Measurements from ENCODE around the gene ARHGAP31. TPM values are rescaled to one million over a fixed set of nuclear protein-coding genes. Genes with fewer than 3 reads are reported as not detected.
"Not testable (repeated sequence)": the region's sequence is repeated elsewhere in the genome, so short reads cannot be mapped to it uniquely, and the experiment has no call there.

The ARHGAP31 gene
- total RNA-seq, 1 donor from 2014 or later = 22.6 TPM

DNA sequence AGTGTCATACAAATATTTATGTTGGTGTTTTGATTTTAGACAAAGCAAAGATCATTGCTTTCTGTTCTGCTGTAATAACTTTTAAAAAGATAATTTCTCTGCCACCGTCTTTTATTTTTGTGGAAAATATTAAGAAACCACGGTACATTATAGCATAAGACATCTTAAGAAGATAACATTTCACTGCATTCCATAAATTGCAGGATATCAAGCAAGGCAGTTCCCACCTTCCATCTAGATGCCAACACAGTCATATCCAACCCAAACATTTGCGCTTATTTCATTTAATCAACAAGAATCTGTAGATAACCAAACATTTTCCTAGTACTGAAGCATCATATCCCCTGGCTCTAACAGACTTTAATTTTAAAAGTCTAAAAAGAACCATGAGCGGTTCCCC is 25.1 kb downstream of the ARHGAP31 start:
- no peak for DNase-seq (ENCODE audit: low spot score)

DNA sequence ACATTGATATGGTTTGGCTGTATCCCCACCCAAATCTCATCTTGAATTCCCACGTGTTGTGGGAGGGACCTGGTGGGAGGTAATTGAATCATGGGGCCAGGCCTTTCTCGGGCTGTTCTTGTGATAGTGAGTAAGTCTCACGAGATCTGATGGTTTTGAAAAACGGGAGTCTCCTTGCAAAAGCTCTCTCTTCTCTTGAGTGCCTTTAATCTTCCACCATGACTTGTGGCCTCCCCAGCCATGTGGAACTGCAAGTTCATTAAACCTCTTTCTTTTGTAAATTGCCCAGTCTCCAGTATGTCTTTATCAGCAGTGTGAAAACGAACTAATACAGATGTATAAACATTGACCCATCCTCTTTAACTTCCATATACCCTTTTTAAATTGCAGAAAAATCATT is 26.6 kb downstream of the ARHGAP31 start:
- DNase-seq (ENCODE audit: low spot score) = not testable (repeated sequence)

DNA sequence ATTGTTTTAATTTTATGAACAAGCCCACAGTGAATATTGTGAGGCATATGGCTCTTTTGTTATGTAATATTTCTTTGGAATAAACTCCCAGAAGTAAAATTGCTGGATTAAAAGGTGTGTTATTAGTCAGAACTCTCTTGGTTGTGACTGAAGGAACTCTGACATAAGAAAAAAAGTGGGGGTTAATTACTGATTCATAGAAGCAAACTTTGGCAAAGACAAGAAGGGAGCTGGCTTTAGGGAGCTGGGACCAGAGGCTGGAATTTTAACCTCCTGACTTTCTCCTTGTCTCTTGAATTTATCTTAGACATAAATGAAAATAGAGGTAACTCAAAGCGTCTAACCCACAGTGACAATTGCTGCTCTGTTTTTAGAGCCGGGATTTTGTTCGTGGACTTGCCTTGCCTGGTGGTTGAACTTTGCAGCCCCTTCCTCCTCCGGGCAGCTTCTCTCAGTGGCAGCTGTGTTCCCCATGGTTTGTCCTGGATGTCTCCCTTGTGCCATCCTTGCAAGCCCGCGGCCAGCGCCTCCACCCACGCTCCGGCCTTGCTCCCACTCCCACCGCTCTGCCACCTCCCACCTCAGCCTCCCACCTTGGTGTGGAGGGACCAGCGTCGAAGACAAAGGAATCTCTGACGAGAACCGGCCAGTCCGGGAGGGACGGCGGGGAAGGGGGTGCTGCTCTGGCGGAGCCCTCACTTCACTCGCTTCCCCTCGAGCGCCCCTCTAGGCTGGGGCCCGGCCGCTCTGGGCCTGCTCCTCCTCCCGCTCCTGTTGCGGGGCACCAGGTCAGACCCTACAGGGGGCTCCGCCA is 28.0 kb downstream of the ARHGAP31 start:
- DNase-seq (ENCODE audit: low spot score) = no peak

DNA sequence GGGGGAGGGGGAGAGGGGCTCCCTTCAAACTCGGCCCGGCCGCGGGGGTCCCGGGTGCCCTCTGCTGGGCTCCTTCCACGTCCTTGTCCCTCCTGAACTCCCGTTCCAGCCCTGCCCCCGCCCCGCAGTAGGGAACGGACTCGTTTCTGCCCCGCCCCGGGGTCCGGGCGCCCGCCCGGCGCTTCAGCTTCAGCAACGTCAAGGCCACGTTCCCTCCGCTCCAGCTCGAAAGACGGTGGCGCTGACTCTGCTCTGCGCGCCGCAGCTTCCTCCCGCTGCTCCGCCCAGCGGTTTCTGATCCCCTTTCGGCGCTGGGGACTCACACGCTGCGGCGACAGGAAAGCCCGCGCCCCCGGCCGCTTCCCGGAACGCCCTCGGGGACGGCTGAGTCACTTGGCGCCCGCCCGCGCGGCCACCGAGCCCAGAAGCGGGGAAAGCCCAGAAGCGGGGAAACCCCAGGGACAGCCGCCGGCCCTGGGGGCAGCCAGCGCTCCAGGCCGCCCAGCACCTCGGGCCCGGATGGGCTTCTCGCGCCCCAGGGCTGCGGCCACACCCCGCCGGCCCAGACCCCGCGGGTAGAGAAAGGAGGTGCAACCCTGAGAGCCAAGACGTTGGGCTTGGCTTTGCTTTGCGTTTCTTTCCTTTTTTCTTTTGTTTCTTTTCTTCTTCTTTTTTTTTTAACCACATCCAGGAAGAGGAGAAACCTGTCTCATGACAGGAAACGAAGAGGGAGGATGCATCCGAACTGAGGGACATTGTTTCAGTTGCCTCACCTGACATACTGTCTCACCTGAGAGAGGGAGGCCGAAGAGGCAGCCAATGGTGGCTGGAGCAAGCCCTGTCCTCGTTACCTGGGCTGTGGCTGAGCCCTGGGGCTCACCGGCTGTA is 28.9 kb downstream of the ARHGAP31 start:
- peak; percentile 81 for DNase-seq (ENCODE audit: low spot score)

DNA sequence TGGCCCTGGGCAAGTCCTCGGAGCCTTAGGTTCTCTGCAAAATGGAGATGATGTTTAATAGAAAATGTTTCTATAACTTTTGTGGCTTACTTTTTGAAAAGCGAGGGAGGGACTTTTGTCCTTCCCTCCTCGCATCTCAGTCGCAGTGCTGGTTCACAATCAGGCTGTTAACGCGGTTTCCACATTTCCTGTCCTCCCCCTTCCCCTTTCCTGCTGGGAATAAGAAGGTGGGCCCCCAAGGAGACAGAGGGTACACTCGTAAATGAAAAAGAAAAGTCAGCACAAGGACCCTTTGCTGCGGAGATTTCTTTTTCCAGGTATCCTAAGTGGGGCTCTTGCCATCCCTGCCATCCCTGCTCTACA is 29.5 kb downstream of the ARHGAP31 start:
- no peak for DNase-seq (ENCODE audit: low spot score)

DNA sequence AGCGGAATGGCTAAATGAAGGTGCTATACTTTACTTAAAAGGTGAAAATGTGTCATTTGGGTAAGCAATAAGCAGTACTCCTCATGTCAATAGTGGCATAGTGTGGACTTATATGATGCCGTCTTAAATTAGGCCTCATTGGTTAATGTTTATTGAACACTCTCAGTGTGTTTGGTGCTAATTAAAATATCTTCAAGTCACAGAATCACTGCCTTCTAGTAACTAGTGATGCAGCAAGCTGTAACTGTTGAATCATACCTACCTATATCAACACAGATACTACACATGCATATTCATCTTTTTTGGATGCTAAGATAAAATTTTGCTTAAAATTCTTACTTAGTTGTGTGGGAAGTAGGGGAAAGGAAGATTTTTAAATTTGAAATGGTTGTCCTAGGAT is 30.7 kb downstream of the ARHGAP31 start:
- no peak for DNase-seq (ENCODE audit: low spot score)

DNA sequence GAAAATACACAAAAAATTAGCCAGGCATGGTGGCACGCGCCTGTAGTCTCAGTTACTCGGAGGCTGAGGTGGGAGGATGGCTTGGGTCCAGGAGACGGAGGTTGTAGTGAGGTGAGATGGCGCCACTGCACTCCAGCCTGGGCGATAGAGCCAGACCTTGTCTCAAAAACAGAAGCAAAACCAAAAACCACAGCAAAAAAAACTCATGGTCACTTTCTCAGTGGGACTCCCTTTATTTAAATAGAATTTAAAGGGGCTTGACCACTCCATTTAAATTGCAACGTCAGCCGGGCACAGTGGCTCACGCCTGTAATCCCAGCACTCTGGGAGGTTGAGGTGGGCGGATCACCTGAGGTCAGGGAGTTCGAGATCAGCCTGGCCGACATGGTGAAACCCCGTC is 32.8 kb downstream of the ARHGAP31 start:
- DNase-seq (ENCODE audit: low spot score) = no peak

DNA sequence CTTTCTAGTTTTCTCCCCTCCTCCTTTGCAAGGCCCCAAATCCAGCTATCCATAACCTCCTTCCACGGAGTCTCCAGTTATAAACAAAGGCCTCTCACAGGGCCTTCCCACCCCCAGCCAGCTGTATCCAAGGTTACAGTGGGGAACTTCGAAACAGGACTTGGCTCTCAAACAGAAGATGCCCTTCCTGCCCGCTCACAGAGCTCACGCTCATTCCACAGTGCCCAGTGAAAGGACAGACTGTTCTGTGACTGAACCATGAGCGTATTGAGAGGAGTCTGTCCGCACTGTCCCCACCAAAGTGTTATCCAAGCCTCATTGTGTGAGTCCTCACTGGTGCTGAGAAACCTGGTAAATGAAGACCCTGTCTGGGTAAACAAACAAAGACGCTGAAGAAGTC is 35.4 kb downstream of the ARHGAP31 start:
- DNase-seq (ENCODE audit: low spot score) = no peak

DNA sequence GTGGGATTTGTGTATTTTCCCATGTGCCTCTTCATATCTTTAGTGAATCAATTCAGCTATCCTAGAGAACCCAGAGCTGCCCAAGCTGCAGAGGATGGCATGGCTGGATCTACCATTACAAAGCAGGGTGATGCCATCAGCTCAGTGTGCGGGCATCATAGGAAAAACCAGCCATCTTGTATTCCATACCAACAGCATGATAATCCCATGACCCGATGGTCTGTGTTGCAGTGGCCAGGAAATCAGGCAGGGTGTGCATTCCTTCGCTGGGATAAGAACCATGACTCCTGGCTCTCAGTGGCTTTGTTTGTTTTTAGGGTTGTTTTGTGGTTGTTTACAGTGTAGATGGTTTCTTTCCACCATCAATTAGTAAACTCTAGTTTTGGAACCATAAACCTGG is 36.0 kb downstream of the ARHGAP31 start:
- DNase-seq (ENCODE audit: low spot score) = no peak

DNA sequence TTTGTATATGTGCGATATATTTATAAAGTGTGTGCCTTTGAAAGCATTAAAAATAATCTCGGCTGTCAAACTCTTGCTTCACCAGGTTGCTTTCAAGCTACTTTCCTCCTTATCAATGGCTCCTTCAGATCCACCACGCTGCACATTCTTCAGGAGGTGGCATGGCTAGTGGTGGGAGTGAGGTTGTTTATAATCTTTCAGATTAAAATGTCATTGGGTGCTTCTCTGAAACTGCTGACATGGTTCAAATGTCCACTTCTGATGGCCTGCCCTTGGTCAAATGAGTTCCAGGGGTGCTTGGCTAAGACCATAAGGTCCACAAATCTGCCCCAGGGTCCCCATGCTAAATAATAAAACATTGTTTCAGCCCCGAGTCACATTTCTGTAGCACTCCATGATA is 36.7 kb downstream of the ARHGAP31 start:
- DNase-seq (ENCODE audit: low spot score) = no peak

DNA sequence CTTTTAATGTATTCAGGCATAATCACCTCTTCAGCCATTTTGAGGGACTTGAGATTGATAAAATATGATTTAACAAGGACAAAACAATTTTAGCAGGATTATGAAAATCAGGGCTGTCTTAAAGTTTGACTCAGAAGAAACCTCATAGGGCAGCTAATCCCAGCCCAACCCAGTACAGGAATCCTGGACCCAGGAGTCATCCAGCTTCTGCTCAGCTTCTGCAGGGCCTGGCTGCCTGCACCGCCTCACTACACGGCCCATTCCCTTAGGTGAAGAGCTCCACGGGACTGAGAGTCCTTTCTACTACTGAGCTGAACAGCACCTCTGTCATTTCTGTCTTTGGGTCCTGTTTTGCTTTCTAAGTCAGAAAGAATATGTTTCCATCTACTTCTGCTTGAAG is 37.5 kb downstream of the ARHGAP31 start:
- DNase-seq (ENCODE audit: low spot score) = no peak

DNA sequence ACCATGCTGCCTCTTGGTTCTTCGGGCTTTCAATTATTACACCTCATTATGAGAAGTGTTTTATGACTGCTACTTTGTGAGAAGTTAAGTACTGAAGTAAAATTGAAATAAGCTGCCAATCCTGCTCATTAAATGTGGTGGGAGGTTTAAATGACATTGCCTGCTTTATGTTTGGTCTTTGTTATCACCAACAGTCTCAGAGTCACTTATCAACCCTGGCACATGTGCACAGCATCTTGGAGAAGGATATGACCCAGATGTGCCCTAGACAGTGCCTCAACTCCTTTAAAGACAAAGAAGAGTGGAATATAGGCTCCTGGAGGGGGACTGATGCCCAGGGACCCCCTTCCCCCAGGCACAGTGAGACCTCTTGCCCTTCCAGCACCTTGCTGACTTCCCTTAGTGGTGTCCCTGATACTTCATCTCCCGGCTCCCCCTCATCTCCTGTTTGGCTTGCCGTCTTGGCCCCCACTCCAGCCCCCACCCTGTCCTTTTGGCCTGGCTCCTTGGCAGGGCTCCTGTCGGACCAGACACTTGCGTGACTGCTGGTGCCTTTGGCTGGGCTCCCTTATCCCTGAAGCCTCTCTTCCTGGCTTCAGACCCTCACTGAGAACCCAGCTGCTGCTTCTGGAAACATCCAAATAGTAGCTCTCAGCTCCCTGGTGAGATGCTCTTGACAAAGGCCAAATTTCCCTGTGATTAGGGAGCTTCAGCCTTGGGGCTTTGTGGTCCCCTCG is 39.8 kb downstream of the ARHGAP31 start:
- DNase-seq (ENCODE audit: low spot score) = no peak

DNA sequence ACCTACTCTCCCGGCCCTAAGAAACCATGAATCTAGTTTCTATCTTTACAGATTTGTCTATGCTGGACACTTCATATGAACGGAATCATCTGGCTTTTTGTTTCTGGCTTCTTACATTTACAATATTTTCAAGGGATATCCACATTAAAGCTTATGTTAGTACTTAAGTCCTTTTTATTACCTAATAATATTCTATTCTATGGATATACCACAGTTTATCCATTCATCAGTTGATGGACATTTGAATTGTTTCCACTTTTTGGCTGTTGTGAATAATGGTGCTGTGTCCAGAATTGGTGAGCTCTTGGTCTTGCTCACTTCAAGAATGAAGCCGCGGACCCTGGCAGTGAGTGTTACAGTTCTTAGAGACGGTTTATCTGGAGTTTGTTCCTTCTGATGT is 42.6 kb downstream of the ARHGAP31 start:
- no peak for DNase-seq (ENCODE audit: low spot score)

DNA sequence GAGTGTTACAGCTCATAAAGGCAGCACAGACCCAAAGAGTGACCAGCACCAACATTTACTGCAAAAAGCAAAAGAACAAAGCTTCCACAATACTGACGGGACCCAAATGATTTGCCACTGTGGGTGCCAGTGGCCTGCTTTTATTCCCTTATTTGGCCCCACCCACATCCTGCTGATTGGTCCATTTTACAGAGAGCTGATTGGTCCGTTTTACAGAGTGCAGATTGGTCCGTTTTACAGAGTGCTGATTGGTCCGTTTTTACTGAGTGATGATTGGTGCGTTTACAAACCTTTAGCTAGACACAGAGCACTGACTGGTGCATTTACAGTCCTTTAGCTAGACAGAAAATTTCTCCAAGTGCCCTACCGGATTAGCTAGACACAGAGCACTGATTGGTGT is 43.2 kb downstream of the ARHGAP31 start:
- DNase-seq (ENCODE audit: low spot score) = not testable (repeated sequence)

DNA sequence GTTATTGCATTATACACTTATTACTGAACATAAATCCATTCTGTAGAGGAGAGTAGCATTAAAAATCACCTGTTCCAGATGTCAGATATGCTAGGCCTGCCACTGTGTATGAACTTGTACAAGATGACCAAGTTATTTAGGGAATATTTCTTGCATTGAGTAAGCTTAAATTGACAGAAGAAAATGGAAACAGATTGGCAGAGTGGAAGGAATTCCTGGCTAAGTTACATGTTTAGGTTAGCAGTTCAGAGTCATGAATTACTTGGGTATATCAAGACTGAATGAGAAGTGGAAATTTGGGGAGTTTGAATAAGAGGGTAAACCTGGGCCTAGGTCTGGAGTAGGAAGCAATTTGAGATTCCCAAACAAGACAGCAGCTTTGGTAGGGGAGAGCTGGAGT is 44.6 kb downstream of the ARHGAP31 start:
- DNase-seq (ENCODE audit: low spot score) = no peak

DNA sequence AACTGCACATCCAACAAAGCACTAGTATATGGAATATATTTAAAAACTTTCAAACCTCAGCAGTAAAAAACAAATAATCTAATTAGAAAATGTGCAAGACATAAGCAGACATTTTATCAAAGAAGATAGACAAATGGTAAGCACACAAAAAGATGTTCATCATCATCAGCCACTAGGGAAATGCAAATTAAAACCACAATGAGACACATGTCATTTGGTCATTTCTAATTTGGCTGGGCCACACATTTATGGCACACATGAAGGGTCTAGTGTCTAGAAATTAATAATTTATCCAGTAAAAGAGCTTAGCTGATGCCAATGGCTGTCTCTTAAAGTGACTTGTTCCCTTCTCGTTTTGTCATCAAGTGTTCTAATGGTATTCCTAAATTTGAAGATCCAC is 45.8 kb downstream of the ARHGAP31 start:
- DNase-seq (ENCODE audit: low spot score) = no peak

DNA sequence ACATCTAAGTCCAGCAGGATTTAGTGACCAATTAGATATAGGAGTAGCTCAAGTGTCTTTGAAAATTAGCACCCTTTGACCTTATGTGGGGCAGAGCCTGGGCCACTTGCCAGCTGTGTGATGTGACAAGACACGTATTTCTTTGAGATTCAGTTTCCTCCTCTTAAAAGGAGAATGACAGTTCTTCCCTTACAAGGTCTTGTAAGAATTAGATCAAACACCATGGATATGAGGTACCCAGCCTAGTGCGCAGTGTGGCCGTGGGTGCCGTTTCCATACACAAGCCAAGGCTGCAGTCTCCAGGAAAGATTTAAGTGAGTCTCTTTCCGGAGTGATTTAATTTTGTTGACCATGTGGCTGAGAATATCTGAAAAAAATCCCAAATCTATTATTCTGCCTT is 46.3 kb downstream of the ARHGAP31 start:
- no peak for DNase-seq (ENCODE audit: low spot score)

DNA sequence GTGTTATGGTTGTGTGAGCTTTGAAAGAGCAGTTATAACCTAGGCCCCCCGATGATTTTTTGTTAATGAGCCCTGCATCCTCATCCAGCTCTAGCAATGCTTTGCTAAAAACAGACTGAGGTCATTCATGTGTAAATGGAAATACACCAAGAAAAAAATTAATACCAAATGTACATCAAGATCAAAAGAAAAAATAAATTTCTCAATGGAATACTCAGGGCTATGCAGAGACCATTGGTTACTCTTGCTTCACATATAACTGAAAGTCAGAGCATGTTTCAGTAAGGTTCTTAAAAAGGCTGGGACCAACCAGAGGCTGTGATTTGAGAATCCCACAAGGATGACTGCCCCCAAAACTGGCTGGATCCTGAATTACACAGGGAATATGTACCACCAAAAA is 48.0 kb downstream of the ARHGAP31 start:
- DNase-seq (ENCODE audit: low spot score) = no peak

DNA sequence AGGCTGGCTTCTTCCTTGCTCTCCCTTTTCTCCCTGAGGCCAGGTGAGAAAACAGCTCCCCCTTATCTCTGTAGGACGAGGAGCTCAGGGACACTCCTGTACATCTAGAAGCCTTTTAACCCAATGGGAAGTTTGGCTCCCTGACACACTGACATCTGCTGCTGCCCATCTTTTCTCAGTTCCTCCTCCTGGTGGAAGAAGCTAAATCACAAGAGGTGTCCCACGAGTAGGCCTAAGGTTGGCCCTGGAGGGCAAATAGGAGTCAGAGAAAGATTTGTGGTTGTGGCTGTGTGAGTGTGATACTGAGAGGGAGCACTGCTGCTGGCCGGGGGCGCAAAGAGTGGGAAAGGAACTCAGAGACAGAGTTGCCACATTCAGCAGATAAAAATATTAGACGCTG is 49.5 kb downstream of the ARHGAP31 start:
- no peak for DNase-seq (ENCODE audit: low spot score)

DNA sequence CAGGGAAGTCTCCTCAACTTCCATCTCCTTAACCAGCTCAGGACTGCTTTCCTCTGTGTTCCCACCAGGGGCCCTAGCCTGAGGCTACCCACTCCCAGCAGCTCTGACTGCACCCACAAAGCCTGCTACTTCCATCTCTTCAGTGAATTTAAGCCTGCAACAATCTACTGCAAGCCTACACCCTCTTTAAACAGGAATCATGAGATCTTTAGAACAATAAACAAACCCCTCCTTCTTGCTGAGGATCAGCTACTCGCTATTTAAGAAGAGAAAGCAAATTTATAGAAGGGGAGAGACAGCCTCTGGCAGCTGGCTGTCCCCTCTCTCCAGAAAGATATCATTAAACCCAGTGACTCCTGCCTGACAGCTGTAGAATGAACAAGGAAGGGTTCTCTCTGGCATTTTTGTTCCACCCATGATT is 51.9 kb downstream of the ARHGAP31 start:
- DNase-seq (ENCODE audit: low spot score) = no peak

DNA sequence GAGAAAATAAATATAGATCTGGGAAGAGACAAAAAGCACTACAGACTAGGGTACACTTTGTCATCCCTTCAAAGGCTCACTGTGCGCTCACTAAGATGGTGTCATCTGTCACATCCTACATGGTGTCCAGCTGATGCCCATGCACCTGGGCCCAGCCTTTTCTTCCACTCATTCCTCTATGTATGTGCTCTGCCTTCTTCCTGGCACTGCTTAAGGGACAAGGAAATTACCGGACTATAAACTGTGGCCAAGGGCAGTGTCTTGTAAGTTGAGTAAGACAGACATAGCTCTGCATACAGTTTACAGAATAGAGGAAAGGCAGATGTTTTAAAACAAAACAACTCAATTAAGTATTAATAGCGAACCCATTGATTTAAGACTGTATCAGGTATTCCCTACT is 52.9 kb downstream of the ARHGAP31 start:
- DNase-seq (ENCODE audit: low spot score) = no peak

DNA sequence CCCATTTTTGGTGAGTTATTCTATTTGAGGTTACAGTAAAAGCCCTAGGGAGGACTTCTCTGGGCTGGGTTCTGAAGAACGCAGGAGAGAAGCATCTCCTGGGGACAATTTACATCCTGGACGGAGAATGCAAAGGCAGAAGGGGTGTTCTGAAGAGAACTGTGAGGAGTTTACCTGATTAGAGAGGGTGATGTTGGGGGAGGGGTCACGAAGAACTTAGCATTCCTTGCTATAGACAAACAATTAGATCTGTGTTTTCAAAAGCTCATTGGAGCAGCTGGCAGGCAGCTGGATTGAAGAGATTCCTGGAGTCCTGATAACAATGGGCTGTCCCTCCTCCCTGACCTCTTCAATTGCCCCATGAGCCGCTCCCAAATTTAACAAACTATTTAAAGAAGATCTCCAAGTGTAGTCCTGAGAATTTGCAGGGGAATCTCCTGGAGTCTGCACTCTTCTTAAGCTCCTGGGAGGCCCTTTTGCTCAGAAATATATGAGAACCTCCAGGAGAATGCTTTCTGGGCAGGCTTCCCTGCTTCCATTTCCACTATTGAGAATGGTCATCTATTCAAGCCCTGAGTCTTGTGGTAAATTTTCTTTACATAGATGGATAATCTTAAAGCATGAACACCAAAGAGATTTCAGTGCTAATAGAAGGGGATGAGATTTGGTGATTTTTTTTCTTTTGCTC is 55.3 kb downstream of the ARHGAP31 start:
- no peak for DNase-seq (ENCODE audit: low spot score)

All from mucosa of gallbladder (tissue), 1 donor.